Measurements from ENCODE around the gene TK1.
"Not testable (repeated sequence)": the region's sequence is repeated elsewhere in the genome, so short reads cannot be mapped to it uniquely, and the experiment has no call there.

TK1 gene

DNA sequence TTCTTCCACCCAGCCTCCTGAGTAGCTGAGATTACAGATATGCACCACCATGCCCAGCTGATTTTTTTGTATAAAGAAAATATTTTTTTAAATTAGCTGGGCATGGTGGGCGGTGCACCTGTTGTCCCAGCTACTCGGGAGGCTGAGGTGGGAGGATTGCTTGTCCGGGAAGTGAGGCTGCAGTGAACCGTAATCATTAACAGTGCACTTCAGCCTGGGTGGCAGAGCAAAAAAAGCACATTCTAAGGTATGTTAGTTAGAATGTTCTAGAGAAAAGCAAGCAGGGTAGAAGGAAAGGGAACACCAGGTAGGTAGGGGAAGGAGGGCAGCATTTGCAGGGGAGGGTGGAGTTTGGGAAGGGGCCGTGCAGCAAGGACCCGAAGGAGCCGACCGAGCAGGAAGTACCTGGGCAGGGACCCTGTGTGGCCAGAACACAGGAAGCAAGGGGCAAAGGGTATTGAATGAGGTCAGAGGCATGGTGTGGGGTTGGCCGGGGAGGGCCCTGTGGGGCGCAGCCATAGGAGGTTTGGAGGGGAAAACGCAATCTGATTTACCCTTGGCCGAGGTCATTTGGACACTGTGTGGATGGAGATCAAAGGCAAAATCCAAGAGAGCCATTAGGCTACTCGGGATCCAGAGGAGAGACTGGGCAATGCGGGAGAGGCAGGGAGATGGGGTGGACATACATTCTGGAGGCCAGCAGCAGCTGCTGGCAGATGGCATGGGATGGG is 38.4 kb downstream of the TK1 start:
- no peak for DNase-seq

DNA sequence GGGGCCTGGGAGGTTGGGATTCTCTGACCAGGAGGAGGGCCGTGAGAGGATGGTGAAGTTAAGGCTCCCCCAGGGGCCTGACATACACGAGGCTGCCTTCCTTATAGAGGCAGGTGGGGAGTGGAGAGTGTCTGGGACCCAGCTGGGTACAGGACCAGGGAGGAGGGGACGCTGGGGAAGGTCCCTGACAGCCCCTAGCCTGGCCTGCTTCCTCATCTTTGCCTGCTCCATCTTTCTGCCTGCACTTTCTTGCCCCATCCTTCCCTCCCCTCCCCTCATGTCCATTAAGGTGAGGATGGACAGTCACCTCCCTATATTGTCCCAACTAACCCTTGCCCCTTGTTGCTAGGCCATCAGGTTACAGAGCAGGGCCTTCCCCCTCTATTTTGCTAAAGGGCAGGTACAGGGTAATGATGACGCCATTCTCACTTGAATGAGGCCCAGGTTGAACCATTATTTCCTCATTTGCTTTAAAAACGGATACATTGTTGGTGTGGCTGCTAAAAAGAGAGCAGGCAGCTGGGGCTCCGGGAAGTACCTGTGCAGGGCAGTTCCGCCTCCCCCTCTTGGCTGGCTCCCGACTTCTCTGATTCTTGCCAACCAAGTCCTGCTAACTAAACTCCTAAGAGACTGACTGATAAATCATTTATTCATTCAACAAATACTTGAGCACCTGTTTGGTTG is 39.4 kb downstream of the TK1 start:
- DNase-seq: no peak

DNA sequence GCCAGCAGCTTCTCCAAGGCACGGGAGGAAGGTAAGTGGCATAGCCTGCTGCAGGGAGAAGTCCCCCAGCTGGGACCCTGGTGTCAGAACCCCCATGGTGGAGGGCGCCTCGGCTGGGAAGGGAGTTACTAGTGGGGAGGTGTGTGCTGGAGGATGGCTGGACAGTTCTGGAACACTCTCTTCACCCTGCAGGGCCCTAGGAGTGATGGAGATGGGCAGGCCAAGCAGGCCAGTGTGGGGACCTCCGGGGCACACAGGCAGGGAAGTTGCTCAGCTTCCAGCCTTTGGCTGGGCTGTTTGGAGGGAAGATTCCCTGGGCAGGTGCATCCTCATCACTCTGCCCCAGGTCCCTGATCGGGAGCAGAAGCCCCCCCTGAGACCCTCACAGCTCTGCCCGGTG is 40.0 kb downstream of the TK1 start:
- no peak for DNase-seq

DNA sequence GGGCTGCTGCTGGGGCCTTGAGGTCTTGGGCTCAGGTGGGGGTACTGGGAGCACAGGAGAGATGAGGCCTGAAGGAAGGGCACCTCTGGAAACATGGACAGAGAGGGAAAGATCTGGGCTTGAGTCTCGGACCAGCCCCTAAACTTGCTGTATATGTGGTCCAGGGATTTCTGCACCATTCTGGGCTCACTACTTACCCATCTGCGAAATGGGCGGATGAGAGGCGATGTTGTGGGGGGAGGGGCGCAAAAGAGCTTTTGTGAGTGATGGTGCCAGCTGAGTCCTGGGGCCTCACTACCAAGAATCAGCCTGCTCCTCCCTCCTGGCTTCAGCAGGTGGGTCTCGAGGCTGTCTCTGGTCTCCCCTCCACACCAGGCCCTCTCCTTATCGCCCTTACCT is 40.4 kb downstream of the TK1 start:
- DNase-seq: no peak

DNA sequence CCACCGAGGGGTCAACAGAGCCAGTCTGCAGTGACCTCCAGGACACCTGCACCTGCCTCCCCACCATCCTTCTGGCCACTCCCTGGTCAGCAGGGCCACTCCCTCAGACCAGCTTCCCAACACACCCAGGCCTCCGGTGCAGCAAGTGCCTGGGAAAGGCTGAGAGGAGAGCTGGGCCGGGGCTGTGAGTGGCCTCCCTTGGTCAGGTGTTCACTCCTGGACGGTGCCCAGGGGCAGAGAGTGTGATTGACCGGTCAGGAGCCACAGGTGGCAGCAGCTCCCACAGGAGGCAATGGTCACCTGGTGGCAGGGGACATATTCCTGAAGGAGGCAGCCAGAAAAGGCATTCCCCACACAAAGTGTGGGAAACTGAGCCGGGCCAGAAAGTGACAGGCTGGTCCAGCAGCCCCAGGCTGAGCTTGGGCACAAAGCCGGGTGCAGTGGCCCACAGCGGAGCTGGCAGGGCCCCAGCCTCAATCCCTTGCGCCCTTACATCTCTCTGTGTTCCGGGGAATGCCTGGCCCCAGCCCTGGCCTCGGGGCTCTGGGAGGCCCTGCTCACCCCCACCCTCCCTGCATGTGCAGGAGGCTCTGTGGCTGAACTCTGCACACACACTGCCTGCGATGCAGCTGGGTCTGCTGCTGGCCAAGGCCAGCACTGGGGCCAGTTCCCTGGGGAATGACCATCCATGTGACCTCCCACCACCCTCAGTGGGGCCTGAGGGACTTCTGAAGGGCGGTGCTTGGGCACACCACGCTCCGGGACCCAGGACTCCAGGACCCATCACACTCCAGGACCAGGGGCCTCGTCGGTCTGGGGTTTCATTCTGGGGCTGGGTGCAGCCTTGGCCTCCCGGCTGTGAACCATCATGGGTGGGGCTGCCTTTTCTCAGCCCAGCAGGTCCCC is 41.9 kb downstream of the TK1 start:
- no peak for DNase-seq

DNA sequence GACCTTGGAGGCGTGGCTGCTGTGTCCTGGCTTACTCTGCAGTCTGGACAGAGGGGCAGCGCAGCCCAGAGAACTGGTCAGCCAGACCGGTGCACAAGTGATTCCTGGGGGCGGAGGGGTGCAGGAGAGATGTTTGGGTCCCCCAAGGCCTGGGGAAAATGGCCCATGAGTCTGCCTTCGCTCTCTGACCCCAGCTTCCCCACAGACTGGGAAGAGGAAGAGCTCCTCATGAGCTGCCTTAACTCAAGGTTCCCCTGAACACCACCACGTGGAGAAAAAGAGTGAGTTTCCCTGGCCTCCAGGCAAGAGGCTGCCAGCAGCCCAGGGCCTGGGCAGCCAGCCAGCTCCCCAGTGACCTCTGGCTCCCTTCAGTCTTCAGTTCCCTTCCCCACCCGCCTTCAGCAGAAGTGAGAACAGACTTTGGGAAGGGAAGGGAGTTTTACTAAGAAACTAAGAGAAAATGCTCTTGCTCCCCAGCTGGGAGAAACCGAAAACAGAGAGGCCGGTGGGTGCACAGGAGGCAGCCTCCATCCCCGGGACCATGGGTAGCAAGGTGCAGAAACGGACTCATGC is 42.6 kb downstream of the TK1 start:
- DNase-seq: no peak

DNA sequence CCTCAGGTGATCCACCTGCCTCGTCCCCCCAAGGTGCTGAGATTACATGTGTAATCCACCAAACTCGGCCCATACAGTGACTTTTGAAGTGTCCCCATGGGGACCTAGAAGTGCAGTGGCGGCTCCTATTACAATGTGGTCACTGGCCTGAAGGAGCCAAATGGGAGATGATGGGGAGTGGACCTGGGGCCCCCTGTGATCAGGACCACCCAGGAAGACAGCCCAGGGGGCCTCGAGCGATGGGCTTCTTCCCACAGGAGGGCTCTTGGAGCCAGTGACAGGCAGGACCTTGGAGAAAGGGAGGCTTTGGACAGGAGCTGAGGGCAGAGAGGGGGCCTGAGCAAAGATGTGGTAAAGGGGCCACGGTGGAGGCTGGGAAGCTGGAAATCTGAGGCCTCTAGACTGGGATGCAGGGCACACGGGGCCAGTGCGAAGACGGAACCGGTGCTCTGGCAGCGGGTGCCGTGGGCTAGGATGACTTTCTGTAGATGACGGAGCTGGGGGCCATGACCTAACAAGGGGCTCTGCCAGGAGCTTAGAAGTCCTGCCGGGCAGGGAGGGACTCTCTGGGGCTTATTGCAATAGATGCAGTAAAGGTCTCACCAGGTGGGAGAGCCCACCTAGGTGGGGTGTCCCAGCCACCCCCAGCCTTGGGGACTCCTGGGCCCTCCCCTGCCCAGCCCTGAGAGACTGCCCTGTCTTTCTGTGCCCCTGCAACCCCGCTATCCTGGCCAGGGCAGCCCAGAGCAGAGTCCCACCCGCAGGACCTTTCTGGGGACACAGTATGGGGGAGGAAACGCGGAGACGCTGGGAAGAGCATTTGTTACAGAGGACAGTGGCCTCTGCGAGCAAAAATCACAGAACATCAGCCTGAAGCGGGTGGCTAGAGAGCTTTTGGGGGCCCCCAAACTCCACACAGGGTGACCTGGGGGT is 43.4 kb downstream of the TK1 start:
- no peak for DNase-seq

DNA sequence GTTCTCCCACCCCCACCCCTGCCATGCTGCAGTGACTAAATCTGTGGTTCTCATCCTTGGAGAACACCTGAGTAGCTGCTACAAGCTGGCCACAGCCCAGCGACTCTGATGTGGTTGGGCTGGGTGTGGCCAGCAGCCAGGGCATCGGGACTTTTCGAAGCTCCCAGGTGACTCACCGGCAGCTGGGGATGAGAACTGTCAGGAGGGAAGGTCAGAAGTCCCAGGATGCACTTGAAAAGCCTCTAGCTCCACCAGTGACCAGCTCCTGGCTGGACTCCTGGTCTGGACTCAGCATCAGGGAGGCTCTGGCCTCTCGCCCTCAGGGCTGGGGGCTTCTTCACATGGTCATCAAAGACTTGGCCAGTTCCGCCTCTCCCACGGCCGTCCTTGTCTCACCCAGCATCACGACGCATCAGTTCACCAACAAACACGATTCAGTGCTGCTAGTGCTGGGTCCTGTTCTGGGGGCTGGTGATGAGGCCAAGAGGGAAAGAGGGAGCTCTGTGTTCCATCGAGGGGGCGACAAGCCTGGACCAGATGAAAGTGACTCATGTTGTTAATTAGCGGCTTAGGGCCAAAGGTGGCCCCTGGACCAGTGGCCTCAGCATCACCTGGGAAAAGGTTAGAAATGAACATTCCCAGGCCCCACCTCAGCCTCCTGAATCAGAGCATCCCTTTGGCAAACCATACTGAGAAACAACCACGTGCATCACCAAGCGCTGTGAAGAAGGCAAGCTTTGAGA is 44.6 kb downstream of the TK1 start:
- no peak for DNase-seq

DNA sequence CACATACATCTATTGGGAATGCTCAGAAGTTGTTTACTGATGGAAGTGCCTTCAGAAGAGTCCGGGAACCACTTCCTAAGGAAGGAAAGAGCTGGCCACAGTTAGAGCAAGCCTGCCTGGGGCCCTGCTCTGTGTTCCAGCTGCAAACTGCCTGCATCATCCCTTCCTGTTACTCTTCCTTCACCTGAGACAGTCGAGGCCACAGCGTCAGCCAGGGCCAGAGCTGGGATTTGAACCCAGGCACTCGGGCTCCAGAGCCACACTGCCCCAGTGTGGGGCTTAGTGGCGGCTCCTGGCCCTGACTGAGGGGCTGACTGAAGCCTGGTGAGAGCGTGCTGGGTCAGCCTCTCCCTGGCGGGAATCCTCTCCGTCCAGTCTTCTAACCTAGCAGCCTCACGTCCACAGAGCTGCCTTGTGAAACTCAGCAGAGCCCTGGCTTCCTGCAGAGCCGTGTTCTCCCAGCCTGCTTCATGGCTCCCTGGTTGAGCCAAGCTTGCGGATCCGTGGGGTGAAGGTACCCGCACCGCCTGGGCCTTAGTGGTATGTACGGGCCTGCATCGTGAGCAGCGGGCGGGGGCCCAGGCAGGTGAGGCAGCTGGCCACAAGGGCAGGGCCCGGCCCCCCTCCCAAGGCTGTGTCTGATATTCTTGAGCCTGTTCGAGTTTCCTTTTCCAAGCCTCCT is 45.3 kb downstream of the TK1 start:
- no peak for DNase-seq

DNA sequence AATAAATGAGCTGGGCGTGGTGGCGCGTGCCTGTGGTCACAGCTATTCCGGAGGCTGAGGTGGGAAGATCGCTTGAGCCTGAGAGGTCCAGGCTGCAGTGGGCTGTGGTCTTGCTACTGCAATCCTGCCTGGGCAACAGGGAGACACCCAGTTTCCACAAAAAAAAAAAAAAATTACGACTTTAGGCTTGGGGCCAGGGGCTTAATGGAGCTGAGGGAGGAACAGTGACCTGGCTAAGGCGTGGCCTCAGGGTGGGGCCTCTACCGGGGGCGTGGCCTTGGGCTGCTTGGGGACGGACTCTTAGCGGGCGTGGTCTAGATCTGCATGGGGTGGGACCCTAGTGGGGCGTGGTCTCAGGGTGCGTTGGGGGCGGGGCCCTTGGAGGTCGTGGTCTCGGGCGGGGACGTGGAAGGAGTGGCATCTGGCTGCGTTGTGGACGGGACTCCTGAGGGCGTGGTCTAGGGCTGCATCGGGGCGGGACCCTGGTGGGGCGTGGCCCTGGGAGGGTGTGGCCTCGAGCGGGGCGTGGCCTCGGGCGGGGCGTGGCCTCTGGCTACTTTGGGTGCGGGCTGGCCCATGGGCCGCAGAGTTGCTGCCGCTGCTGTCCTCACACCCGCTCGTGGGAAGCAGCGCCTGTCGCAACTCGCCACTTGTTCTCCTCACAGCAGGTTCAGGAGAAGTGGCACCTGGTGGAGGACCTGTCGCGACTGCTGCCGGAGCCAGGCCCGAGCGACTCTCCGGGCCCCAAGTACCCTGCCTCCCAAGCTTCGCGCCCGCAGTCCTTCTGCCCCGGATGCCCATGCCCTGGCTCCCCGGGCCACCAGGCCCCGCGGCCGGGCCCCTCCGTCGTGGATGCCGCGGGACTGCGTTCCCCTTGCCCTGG is 46.4 kb downstream of the TK1 start:
- peak; percentile 99 for DNase-seq

DNA sequence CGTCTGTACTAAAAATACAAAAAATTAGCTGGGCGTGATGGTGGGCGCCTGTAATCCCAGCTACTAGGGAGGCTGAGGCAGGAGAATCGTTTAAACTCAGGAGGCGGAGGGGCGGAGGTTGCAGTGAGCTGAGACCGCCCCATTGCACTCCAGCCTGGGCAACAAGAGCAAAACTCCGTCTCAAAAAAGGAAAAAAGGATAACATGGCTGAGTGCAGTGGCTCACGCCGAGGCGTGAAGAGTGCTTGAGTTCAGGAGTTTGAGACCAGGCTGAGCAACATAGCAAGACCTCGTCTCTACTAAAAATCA is 47.0 kb downstream of the TK1 start:
- DNase-seq: not testable (repeated sequence)

DNA sequence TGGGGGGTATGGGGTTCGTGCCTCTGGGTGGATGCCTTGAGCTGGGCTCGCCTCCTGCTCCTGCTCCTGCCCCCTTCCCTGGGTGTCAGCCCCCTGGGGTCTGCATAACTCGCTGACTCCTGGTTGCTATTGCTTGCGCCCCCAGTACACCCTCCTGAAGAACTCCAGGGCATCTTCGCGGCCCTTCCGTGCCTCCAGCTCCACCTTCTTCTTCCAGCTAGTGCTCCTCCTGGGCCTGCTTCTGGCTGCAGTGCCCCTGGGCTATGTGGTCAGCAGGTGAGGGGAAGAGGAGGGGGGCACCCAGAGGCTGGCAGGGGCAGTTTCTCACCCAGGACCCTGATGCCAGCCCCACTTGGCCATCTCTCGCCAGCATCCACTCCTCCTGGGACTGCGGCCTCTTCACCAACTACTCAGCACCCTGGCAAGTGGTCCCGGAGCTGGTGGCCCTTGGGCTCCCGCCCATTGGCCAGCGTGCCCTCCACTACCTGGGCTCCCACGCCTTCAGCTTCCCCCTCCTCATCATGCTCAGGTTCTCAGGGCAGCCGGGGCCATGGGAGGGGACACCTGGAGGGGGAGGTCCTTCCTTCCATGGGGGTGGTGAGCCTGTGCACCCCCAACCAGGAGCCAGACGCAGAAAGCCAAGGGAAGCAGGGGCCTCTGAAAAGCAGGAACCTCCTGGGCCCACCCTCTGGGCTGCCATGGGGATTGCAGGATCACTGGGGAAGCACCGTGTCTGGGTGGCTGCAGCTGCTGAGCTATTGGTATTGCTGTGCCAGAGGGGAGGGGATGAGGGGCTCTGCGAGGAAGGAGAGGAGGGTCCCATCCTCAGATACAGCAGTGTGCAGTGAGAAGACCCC is 48.4 kb downstream of the TK1 start:
- DNase-seq: no peak

DNA sequence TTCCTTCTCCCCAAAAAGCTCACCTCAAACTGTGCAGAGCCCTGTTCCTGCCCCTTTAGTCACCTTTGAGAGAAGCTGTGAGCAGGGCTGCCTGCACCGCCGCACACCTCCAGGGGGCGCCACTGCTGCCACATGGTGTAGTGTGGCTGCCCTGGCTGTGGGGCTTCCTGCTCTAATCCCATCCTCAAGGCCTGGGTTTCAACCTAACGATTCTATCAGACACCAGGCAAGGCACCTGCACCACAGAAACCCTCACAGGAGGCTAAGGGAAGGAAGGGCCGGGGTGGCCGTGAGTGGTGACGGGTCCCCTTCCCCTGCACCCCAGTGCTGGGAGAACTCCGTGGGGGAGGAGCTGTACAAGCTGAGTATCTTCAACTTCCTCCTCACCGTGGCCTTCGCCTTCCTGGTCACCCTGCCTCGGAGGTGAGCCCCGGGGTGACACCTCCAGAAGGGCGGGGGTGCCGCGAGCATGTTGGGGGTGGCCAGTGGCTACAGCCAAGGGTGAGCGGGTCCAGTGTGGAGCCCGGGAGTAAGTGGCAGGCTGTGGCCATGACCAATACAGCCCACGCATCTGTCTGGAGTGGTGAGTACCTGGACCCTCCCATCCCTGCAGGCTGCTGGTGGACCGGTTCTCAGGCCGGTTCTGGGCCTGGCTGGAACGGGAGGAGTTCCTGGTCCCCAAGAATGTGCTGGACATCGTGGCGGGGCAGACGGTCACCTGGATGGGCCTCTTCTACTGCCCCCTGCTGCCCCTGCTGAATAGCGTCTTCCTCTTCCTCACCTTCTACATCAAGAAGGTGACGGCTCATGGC is 49.3 kb downstream of the TK1 start:
- peak; percentile 72 to 76 for DNase-seq

DNA sequence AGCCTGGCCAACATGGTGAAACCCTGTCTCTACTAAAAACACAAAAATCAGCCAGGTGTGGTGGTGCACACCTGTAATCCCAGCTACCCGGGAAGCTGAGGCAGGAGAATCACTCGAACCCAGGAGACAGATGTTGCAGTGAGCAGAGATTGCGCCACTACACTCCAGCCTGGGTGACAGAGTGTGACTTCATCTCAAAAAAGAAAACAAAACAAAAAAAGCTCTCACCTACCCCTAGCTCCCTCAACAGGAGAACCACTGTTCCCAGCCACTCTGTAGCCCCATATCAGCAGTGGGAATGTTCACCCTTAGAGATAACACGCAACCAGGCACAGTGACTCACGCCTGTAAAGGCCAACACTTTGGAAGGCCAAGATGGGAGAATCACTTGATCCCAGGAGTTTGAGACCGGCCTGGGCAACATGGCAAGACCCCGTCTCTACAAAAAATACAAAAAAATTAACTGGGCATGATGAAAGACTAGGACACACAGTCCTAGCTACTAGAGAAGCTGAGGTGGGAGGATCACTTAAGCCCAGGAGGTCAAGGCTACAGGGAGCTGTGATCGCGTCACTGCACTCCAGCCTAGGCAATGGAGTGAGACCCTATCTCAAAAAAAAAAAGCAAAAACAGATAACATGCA is 50.9 kb downstream of the TK1 start:
- DNase-seq: no peak

DNA sequence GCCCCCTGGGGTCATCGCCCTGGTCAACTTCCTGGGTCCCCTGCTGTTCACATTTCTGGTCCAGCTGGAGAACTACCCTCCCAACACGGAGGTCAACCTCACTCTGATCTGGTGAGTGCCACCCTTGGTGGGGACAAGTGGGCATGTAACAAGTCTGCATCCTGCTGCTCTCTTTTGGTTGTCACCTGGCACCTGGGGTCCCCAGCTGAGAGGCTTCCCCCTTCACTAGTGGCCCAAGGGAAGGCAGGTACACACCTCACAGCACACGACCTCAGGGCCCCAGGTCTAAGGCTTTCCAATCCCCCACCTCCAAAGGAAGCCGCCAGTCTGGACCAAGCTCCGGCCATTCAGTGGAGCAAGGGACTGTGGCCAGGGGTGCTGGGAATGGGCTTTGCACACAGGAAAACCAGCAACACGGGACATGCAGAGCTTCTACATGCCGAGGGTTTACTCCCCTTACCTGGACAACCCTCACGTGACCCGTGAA is 51.9 kb downstream of the TK1 start:
- no peak for DNase-seq

DNA sequence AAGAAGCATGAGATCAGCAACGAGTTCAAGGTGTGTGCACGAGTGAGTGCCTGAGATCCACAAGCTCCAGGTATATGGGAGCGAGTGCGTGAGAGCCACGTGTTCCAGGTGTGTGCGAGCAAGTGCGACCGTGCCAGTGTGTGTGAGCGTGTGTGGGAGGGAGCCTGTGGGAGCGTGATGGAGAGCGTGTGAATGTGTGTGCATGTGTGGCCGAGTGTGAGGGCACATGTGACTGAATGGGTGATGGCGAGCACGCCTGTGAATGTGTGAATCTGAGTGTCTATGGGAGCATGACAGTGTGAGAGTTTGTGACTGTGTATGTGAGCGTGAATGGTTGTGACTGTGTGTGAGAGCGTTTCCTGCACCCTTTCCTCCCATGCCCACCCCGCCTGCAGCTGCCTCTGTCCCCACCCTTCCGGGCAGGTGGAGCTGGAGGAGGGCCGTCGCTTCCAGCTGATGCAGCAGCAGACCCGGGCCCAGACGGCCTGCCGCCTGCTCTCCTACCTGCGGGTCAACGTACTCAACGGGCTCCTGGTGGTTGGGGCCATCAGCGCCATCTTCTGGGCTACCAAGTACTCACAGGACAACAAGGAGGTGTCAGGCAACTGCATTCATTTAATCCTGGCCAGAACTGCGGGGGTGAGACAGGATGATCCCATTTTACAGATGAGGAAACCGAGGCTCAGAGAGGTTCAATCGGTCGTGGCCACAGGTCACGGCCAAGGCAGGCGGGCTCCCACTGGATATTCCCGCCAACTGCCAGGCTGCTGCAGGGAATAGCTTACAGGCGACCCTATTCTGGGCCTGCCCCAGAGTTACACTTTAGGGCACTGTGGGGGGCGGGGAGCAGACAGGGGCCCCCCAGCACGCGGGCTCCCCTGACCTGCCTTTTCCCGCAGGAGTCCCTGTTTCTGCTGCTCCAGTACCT is 52.6 kb downstream of the TK1 start:
- DNase-seq: peak; percentile 81 to 85

All from activated T-cell treated with anti-CD3 and anti-CD28 coated beads, Interleukin-2, amount 50 U/mL, for 48 hours (primary cell).